ENCODE measurements around the gene TTC27. TPM values are rescaled to one million over a fixed set of nuclear protein-coding genes. Genes with fewer than 3 reads are reported as not detected.

Gene TTC27
- total RNA-seq, 6 experiments from 2014 or later = 6.8 to 9.5 (median 7.3) TPM

DNA sequence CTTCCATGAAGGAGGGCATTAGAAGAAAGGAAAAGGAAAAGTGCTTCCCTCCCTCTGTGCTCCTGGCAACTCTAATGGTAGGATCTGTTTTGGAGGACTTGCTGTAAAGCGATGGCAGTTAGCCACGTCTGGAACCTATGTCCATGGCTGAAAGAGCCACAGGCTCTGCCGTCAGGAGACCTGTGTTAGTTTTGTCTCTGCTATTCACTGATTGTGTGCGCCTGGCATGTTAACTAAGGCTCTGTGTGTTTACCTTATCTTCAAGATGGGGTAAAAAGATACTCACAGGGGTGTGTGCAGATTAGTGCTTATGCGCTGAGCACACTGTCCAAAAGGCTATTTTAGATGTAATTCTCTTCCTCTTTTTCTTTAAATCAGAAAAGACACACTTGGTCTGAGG, 209.1 kb downstream of the TTC27 start:
- no peaks in the 10 kb centered on the region for H3K27me3 ChIP-seq
- intact Hi-C loops (cut with DNase I) = no loop called here
- no peaks in the 10 kb centered on the region for H3K36me3 ChIP-seq
- WGBS (ENCODE audit: insufficient coverage, low coverage, low lambda C conversion rate, missing lambda C conversion rate) = 82% methylated on average over 4 of the region's 5 CpGs
- no peak for ATAC-seq
- H3K9me3 ChIP-seq = no peaks in the 10 kb centered on the region
- no peak overlapping the region for H3K27ac ChIP-seq
- DNase-seq = no peak
- H3K4me1 ChIP-seq = no peaks in the 10 kb centered on the region
- TF ChIP-seq, protein P1, sequence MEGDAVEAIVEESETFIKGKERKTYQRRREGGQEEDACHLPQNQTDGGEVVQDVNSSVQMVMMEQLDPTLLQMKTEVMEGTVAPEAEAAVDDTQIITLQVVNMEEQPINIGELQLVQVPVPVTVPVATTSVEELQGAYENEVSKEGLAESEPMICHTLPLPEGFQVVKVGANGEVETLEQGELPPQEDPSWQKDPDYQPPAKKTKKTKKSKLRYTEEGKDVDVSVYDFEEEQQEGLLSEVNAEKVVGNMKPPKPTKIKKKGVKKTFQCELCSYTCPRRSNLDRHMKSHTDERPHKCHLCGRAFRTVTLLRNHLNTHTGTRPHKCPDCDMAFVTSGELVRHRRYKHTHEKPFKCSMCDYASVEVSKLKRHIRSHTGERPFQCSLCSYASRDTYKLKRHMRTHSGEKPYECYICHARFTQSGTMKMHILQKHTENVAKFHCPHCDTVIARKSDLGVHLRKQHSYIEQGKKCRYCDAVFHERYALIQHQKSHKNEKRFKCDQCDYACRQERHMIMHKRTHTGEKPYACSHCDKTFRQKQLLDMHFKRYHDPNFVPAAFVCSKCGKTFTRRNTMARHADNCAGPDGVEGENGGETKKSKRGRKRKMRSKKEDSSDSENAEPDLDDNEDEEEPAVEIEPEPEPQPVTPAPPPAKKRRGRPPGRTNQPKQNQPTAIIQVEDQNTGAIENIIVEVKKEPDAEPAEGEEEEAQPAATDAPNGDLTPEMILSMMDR (IDR thresholded peaks at IDR 0.05) = no peak
- TF ChIP-seq POLR2A (IDR thresholded peaks at IDR 0.05) = no peak
- H3K4me3 ChIP-seq = no peak overlapping the region

DNA sequence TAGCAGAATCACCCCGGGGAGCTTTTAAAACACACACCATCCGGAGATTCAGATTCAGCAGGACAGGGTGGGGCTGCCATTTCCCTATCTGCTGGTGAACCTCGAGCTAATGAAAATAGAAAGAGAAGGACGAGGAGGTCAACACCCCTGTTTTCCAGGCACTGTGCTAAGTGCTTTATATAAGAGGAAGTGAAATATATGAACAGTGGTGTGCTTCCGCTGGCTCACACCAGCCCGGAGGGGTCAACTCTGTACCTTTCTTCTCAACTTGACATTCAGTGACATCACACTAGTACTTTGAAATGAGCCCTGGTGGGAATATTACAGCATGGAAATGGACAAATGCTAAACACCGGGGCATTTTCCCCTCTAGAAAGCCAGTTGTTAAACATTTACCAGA, 210.6 kb downstream of the TTC27 start:
- intact Hi-C loops (cut with DNase I) = no loop called here
- no peak for TF ChIP-seq POLR2A (IDR thresholded peaks at IDR 0.05)
- TF ChIP-seq, protein P1 (IDR thresholded peaks at IDR 0.05) = no peak
- Histone ChIP-seq H3K4me3 (no peak overlapping the region), H3K4me1 (no peaks in the 10 kb centered on the region), H3K27me3 (no peaks in the 10 kb centered on the region), H3K27ac (no peak overlapping the region), H3K9me3 (no peaks in the 10 kb centered on the region), H3K36me3 (no peaks in the 10 kb centered on the region)
- ATAC-seq (peak in 3 of 4 donors; percentile 57 to 74 (median 66)), DNase-seq (no peak)
- 47% methylated on average over 6 of the region's 7 CpGs for WGBS (ENCODE audit: insufficient coverage, low coverage, low lambda C conversion rate, missing lambda C conversion rate)

DNA sequence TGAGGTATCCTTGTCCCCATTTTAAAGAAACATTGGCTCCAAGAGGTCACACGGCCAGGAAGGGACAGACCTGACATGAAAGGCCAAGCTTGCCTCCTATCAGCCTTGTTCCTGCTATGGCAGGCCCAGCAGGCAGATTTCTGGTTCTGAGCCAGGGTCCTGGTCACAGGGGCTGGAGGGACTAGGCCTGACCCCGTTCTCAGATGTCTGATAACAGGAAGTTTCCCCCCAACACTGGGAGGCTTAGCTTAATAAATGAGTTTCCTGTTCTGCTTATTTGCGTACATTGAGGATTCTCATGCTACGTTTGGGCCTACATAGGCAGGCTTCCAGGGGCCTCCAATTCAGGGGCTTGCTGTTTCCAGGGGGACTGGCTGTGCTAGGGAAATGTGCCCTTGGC, 211.1 kb downstream of the TTC27 start:
- Histone ChIP-seq H3K4me1 (no peaks in the 10 kb centered on the region), H3K27me3 (no peaks in the 10 kb centered on the region), H3K27ac (no peak overlapping the region), H3K4me3 (no peak overlapping the region), H3K36me3 (no peaks in the 10 kb centered on the region), H3K9me3 (no peaks in the 10 kb centered on the region)
- WGBS (ENCODE audit: insufficient coverage, low coverage, low lambda C conversion rate, missing lambda C conversion rate) = 43% methylated on average over 4 of the region's 4 CpGs
- no peak for TF ChIP-seq POLR2A (IDR thresholded peaks at IDR 0.05)
- TF ChIP-seq, protein P1 (IDR thresholded peaks at IDR 0.05) = no peak
- DNase-seq (peak in 2 of 3 donors; percentile 34 to 50), ATAC-seq (peak; percentile 38 to 70 (median 59))
- intact Hi-C loops (cut with DNase I) = no loop called here

DNA sequence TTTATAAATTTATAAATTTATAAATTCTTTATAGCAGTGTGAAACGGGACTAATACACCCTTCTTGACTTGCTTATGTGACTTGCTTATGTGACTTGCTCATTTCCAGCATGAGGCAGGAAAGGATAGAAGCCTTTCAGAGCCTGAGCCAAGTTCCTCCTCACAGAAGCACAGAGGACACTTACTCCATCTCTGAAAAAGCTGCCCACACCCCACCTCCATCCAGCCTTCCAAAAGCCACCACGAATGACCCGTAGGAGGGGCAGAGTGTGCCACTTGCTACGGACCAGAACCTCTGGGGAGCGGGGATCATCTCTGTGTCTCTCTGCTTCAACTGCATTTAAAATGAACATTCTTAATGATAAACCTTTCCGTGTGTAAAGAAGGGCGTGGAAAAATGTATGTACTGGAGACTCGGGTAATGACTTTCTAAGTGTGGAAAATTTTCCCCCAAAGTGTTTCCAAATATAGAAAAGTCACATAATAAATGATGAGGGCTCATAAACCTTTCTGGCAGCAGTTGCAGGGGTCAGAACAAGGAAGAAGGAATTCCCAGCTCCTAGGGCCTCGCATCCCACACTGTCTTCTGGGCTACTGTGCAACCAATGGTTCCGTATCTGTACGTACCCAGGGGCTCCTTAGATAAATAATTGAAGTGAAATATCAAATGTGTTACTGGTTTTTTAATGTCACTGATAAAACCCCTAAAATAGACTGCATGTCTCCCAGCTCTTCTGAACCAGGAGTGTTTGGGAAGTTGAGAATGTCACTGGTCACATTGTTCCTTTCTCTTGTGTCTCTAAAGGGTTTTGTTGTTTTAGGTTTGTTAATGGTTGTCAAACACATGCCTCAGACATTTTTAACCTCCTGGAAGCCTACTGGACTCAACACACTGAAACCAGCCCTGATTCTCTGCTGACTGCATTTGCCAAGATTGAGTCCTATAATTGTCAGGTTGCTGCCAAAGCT, 214.4 kb downstream of the TTC27 start:
- TF ChIP-seq, protein P1 (IDR thresholded peaks at IDR 0.05) = no peak
- no peak for TF ChIP-seq POLR2A (IDR thresholded peaks at IDR 0.05)
- Histone ChIP-seq H3K4me3 (no peak overlapping the region), H3K9me3 (no peaks in the 10 kb centered on the region), H3K27ac (no peak overlapping the region), H3K27me3 (no peaks in the 10 kb centered on the region), H3K4me1 (no peaks in the 10 kb centered on the region), H3K36me3 (no peaks in the 10 kb centered on the region)
- WGBS (ENCODE audit: insufficient coverage, low coverage, low lambda C conversion rate, missing lambda C conversion rate) = 88% methylated on average over 10 of the region's 11 CpGs
- intact Hi-C loops (cut with DNase I) = no loop called here
- ATAC-seq (no peak), DNase-seq (no peak)

Data from right lobe of liver (tissue), 6 donors.